ENCODE results near the gene TMEM9.

DNA sequence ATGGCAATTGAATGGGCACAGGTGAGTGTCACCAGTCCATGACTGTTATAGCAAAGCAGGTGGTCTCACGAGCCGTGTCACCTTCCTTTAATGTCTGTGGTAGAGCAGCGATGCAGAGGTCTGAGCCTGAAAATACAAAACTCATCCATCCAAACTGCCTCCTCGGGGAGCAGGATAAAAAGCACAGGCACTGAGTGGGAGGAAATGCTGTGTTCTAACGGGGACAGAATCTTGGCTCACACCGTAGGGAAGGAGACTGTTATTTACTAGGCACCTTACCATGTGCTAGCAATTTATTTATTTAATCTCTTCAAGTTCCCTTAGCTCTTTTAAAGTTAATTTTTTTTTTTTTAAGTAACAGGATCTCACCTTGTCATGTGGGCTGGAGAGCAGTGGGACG is 28.5 kb downstream of the TMEM9 start:
- TF ChIP-seq POLR2AphosphoS5 (IDR thresholded peaks at IDR 0.05; ENCODE audit: borderline replicate concordance, low read depth, low read length) (no peak), EZH2 (IDR thresholded peaks at IDR 0.05) (no peak)

All from SK-N-MC (cell line).